ENCODE data around the gene PARD3.

Gene PARD3

GRCh38 chr10:34087095-34087418 lies 728.0 kb downstream of the PARD3 start:
- Histone ChIP-seq H3K79me2 (ENCODE audit: control insufficient read depth, low read length) (no peaks in the 10 kb centered on the region), H3K27ac (ENCODE audit: low read depth, low read length) (no peak overlapping the region), H3K36me3 (ENCODE audit: control insufficient read depth, low read length) (no peaks in the 10 kb centered on the region), H3K4me1 (ENCODE audit: control insufficient read depth, low read length) (no peaks in the 10 kb centered on the region), H3K4me2 (ENCODE audit: low read length) (no peak overlapping the region), H3F3A (ENCODE audit: control insufficient read depth, insufficient read depth) (no peaks in the 10 kb centered on the region), H4K20me1 (ENCODE audit: control insufficient read depth, insufficient read depth, low read depth, low read length) (no peaks in the 10 kb centered on the region), H3K4me3 (ENCODE audit: low read length) (no peak overlapping the region), H3K9me2 (replicated peaks; ENCODE audit: control insufficient read depth, low read length) (no peaks in the 10 kb centered on the region), H3K9me3 (ENCODE audit: control insufficient read depth, insufficient read depth, low read length) (no peaks in the 10 kb centered on the region; the same call in 1 of the 2 replicates), H3K27me3 (ENCODE audit: control insufficient read depth, low read length) (no peaks in the 10 kb centered on the region)
- TF ChIP-seq, protein P1, sequence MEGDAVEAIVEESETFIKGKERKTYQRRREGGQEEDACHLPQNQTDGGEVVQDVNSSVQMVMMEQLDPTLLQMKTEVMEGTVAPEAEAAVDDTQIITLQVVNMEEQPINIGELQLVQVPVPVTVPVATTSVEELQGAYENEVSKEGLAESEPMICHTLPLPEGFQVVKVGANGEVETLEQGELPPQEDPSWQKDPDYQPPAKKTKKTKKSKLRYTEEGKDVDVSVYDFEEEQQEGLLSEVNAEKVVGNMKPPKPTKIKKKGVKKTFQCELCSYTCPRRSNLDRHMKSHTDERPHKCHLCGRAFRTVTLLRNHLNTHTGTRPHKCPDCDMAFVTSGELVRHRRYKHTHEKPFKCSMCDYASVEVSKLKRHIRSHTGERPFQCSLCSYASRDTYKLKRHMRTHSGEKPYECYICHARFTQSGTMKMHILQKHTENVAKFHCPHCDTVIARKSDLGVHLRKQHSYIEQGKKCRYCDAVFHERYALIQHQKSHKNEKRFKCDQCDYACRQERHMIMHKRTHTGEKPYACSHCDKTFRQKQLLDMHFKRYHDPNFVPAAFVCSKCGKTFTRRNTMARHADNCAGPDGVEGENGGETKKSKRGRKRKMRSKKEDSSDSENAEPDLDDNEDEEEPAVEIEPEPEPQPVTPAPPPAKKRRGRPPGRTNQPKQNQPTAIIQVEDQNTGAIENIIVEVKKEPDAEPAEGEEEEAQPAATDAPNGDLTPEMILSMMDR (IDR thresholded peaks at IDR 0.05; ENCODE audit: low read depth, low read length, poor library complexity, severe bottlenecking): no peak
- TF ChIP-seq EZH2phosphoT487 (IDR thresholded peaks at IDR 0.05; ENCODE audit: borderline replicate concordance, low read length): no peak

- H3K4me3 ChIP-seq (ENCODE audit: low read length): no peak overlapping the region
- H3K9me2 ChIP-seq (replicated peaks; ENCODE audit: control insufficient read depth, low read length): no peaks in the 10 kb centered on the region
- TF ChIP-seq, protein P1 (IDR thresholded peaks at IDR 0.05; ENCODE audit: low read depth, low read length, poor library complexity, severe bottlenecking): no peak
- TF ChIP-seq EZH2phosphoT487 (IDR thresholded peaks at IDR 0.05; ENCODE audit: borderline replicate concordance, low read length): no peak
- no peaks in the 10 kb centered on the region for H3K27me3 ChIP-seq (ENCODE audit: control insufficient read depth, low read length)
- no peaks in the 10 kb centered on the region for H3F3A ChIP-seq (ENCODE audit: control insufficient read depth, insufficient read depth)
- no peaks in the 10 kb centered on the region for H3K4me1 ChIP-seq (ENCODE audit: control insufficient read depth, low read length)
- H3K9me3 ChIP-seq (ENCODE audit: control insufficient read depth, insufficient read depth, low read length): no peaks in the 10 kb centered on the region; the same call in 1 of the 2 replicates
- H3K79me2 ChIP-seq (ENCODE audit: control insufficient read depth, low read length): no peaks in the 10 kb centered on the region
- no peak overlapping the region for H3K27ac ChIP-seq (ENCODE audit: low read depth, low read length)
- H3K36me3 ChIP-seq (ENCODE audit: control insufficient read depth, low read length): no peaks in the 10 kb centered on the region
- H3K4me2 ChIP-seq (ENCODE audit: low read length): no peak overlapping the region
- H4K20me1 ChIP-seq (ENCODE audit: control insufficient read depth, insufficient read depth, low read depth, low read length): no peaks in the 10 kb centered on the region
These were observed 731.5 kb downstream of the PARD3 start for GRCh38 chr10:34083567-34083966.

DNA sequence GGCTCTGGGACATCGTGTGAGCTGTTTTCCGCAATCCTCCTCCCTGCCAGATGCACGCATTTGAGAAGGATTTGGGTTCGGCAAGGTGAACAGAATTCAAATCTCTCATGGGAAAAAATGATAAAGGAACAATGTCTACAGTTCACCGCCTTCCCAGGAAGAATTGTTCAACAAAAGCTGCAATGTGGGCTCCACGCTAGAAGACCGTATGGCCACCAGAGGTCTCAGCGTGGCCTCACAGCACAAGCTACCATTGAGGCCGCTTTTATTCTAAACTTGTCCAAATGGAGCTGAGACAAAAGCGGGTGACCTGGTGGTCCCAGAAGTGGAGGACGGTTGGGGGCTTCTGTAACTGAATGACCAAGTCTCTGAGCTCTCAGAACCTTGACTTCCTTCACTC lies 733.1 kb downstream of the PARD3 start:
- no peaks in the 10 kb centered on the region for H4K20me1 ChIP-seq (ENCODE audit: control insufficient read depth, insufficient read depth, low read depth, low read length)
- no peaks in the 10 kb centered on the region for H3K9me2 ChIP-seq (replicated peaks; ENCODE audit: control insufficient read depth, low read length)
- H3K9me3 ChIP-seq (ENCODE audit: control insufficient read depth, insufficient read depth, low read length): no peaks in the 10 kb centered on the region; the same call in 1 of the 2 replicates
- no peaks in the 10 kb centered on the region for H3K27me3 ChIP-seq (ENCODE audit: control insufficient read depth, low read length)
- H3F3A ChIP-seq (ENCODE audit: control insufficient read depth, insufficient read depth): no peaks in the 10 kb centered on the region
- no peaks in the 10 kb centered on the region for H3K79me2 ChIP-seq (ENCODE audit: control insufficient read depth, low read length)
- H3K4me3 ChIP-seq (ENCODE audit: low read length): no peak overlapping the region
- no peak for TF ChIP-seq EZH2phosphoT487 (IDR thresholded peaks at IDR 0.05; ENCODE audit: borderline replicate concordance, low read length)
- TF ChIP-seq, protein P1 (IDR thresholded peaks at IDR 0.05; ENCODE audit: low read depth, low read length, poor library complexity, severe bottlenecking): no peak
- no peak overlapping the region for H3K27ac ChIP-seq (ENCODE audit: low read depth, low read length)
- no peaks in the 10 kb centered on the region for H3K36me3 ChIP-seq (ENCODE audit: control insufficient read depth, low read length)
- no peaks in the 10 kb centered on the region for H3K4me1 ChIP-seq (ENCODE audit: control insufficient read depth, low read length)
- H3K4me2 ChIP-seq (ENCODE audit: low read length): no peak overlapping the region

DNA sequence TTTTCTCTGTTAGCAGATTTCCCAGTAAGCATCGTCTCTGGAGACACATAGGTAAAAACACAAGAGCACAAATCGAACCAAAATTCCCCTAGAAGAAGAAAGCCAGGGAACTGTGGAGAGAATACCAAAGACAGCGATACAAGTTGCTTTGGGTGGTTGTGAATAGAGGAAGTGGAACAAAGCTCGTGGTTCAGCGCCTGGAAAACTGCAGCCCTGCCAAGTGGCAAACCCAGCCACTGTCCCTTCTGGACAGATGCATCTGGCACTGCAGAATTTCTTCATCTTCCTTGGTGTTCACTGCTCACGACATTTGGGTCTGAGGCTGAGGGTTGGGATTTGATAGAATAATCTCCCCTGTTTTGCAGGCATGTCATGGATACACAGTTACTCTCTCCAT lies 733.8 kb downstream of the PARD3 start:
- H3K4me1 ChIP-seq (ENCODE audit: control insufficient read depth, low read length): no peaks in the 10 kb centered on the region
- no peaks in the 10 kb centered on the region for H4K20me1 ChIP-seq (ENCODE audit: control insufficient read depth, insufficient read depth, low read depth, low read length)
- no peaks in the 10 kb centered on the region for H3K9me2 ChIP-seq (replicated peaks; ENCODE audit: control insufficient read depth, low read length)
- no peak overlapping the region for H3K4me3 ChIP-seq (ENCODE audit: low read length)
- H3K4me2 ChIP-seq (ENCODE audit: low read length): no peak overlapping the region
- H3F3A ChIP-seq (ENCODE audit: control insufficient read depth, insufficient read depth): no peaks in the 10 kb centered on the region
- TF ChIP-seq, protein P1 (IDR thresholded peaks at IDR 0.05; ENCODE audit: low read depth, low read length, poor library complexity, severe bottlenecking): no peak
- TF ChIP-seq EZH2phosphoT487 (IDR thresholded peaks at IDR 0.05; ENCODE audit: borderline replicate concordance, low read length): no peak
- H3K79me2 ChIP-seq (ENCODE audit: control insufficient read depth, low read length): no peaks in the 10 kb centered on the region
- no peaks in the 10 kb centered on the region for H3K27me3 ChIP-seq (ENCODE audit: control insufficient read depth, low read length)
- H3K36me3 ChIP-seq (ENCODE audit: control insufficient read depth, low read length): no peaks in the 10 kb centered on the region
- H3K27ac ChIP-seq (ENCODE audit: low read depth, low read length): no peak overlapping the region
- H3K9me3 ChIP-seq (ENCODE audit: control insufficient read depth, insufficient read depth, low read length): no peaks in the 10 kb centered on the region
